Left lung (tissue), 10 donors: ENCODE measurements around the gene ARSG. TPM values are rescaled to one million over a fixed set of nuclear protein-coding genes. Genes with fewer than 3 reads are reported as not detected.
"Not testable (repeated sequence)": the region's sequence is repeated elsewhere in the genome, so short reads cannot be mapped to it uniquely, and the experiment has no call there.

ENCODE experiments used
- ATAC-seq: fragments of 200-7000 bp; cut with Tn5 transposase; one replicate; pipeline ENCODE4 v1.9.1; 2020; ENCODE audit warnings: moderate library complexity
- DNase-seq, 4 donors: peaks; one replicate each; pipeline ENCODE4 v3.0.0-alpha.2; 2013 to 2020
- H3K27ac ChIP-seq, 2 donors: fragments of 200-600 bp; sonication (generic) in 1 of 2; one replicate each; pipeline versions ENCODE4 v1.5.0 to v1.8.0; 2020 to 2021
- H3K27me3 ChIP-seq, 2 donors: fragments of 200-600 bp; sonication (generic) in 1 of 2; one replicate each; pipeline versions ENCODE4 v1.5.0 to v1.8.0; 2020 to 2021
- H3K36me3 ChIP-seq, 2 donors: fragments of 200-600 bp; sonication (generic) in 1 of 2; one replicate each; pipeline versions ENCODE4 v1.5.0 to v1.8.0; 2020 to 2021
- H3K4me1 ChIP-seq, 2 donors: fragments of 200-600 bp; one replicate each; pipeline ENCODE4 v1.8.0; 2021
- H3K4me3 ChIP-seq, 2 donors: fragments of 200-600 bp; sonication (generic) in 1 of 2; one replicate each; pipeline versions ENCODE4 v1.5.0 to v1.8.0; 2020 to 2021; ENCODE audit warnings: mild to moderate bottlenecking in 1 of 2
- H3K9me3 ChIP-seq, 2 donors: fragments of 200-600 bp; sonication (generic) in 1 of 2; one replicate each; pipeline versions ENCODE4 v1.5.0 to v1.8.0; 2020 to 2021
- intact Hi-C, 2 donors: fragments of 100-400 bp; cut with DNase I; formaldehyde crosslinking; loops; one replicate each; pipeline versions ENCODE4 v1.11.2 to v1.14.2; 2022
- polyA plus RNA-seq, 6 donors: library from polyadenylated mRNA; unstranded; fragments of 120-200 nt; gene quantifications; one replicate each; pipeline ENCODE4 v1.2.1, GENCODE V29; 2013; ENCODE audit not compliant: insufficient read length in 6 of 6
- total RNA-seq, 2 donors: library from RNA; stranded (reverse); fragmentation: NEBNext Ultra II Directional; extraction: Animal tissue kit (Norgen Biotek cat#: 25700); gene quantifications; one replicate each; pipeline ENCODE4 v1.2.1, GENCODE V29; 2021
- TF ChIP-seq, protein P1 (sequence below), 2 donors: fragments of 200-600 bp; sonication (generic) in 1 of 2; IDR thresholded peaks; one replicate each; pipeline versions ENCODE4 v1.5.0 to v1.8.0; 2021; ENCODE audit warnings: antibody characterized with exemption in 2 of 2
- donor health status: DM: no; HTN: yes; CAD: no.
- donor health status: DM: no; HTN: no; CAD: no.

The ARSG gene
- total and polyA plus RNA-seq, 8 donors: 3.4 to 10.0 (median 4.5) TPM

- TF ChIP-seq, protein P1, sequence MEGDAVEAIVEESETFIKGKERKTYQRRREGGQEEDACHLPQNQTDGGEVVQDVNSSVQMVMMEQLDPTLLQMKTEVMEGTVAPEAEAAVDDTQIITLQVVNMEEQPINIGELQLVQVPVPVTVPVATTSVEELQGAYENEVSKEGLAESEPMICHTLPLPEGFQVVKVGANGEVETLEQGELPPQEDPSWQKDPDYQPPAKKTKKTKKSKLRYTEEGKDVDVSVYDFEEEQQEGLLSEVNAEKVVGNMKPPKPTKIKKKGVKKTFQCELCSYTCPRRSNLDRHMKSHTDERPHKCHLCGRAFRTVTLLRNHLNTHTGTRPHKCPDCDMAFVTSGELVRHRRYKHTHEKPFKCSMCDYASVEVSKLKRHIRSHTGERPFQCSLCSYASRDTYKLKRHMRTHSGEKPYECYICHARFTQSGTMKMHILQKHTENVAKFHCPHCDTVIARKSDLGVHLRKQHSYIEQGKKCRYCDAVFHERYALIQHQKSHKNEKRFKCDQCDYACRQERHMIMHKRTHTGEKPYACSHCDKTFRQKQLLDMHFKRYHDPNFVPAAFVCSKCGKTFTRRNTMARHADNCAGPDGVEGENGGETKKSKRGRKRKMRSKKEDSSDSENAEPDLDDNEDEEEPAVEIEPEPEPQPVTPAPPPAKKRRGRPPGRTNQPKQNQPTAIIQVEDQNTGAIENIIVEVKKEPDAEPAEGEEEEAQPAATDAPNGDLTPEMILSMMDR (IDR thresholded peaks at IDR 0.05): no peak
- Histone ChIP-seq H3K36me3 (no peaks in the 10 kb centered on the region), H3K4me3 (no peak overlapping the region), H3K4me1 (no peaks in the 10 kb centered on the region), H3K9me3 (peaks cover 0 to 27% of the 10 kb centered on the region in 2 donors), H3K27ac (no peak overlapping the region), H3K27me3 (no peaks in the 10 kb centered on the region)
- ATAC-seq (no peak), DNase-seq (no peak)
- intact Hi-C loops: no loop called here
These were observed 38.0 kb downstream of the ARSG start for GRCh38 chr17:68329331-68329730.

DNA sequence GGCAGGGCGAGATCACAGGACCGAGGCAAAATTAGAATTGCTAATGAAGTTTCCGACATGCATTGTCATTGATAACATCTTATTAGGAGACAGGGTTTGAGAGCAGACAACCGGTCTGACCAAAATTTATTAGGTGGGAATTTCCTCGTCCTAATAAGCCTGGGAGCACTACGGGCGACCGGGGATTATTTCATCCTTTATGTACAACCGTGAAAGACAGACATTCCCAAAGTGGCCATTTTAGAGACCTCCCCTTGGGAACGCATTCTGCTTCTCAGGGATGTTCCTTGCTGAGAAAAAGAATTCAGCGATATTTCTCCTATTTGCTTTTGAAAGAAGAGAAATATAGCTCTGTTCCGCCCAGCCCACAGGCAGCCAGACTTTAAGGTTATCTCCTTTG lies 40.6 kb downstream of the ARSG start:
- intact Hi-C loops, DNase-seq, H3K36me3 ChIP-seq, H3K27me3 ChIP-seq, H3K27ac ChIP-seq, H3K4me1 ChIP-seq, ATAC-seq, H3K4me3 ChIP-seq: not testable (repeated sequence)
- peaks cover 0 to 27% of the 10 kb centered on the region in 2 donors for H3K9me3 ChIP-seq

DNA sequence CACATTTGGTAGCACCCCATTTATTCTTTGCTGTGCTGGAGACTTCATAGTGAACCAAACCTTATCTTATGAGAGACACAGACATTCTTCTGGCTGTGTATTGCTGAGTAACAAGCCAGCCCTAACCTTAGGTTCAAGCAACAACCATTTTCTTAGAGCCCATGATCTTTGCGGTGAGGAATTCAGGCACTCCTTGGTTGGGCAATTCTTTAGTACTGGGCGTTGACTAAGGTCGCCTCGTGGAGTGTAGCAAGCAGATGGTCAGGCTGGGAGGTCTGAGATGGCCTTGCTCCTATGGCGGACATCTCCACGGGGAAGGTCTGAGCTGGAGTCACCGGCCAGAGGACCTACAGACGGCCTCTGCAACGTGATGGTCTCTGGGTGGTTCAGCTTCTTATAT lies 43.1 kb downstream of the ARSG start:
- ATAC-seq: no peak
- TF ChIP-seq, protein P1 (IDR thresholded peaks at IDR 0.05): no peak
- intact Hi-C loops: no loop called here
- Histone ChIP-seq H3K36me3 (no peaks in the 10 kb centered on the region), H3K4me1 (no peaks in the 10 kb centered on the region), H3K27me3 (no peaks in the 10 kb centered on the region), H3K27ac (no peak overlapping the region), H3K9me3 (peaks cover 0 to 27% of the 10 kb centered on the region in 2 donors), H3K4me3 (no peak overlapping the region)
- DNase-seq: no peak

- no peak for ATAC-seq
These were observed 50.2 kb downstream of the ARSG start for GRCh38 chr17:68341482-68341881.

GRCh38 chr17:68343976-68344375 lies 52.7 kb downstream of the ARSG start:
- intact Hi-C loops: no loop called here
- ATAC-seq (no peak), DNase-seq (no peak)
- no peaks in the 10 kb centered on the region for H3K36me3 ChIP-seq
- peaks cover 0 to 51% of the 10 kb centered on the region in 2 donors for H3K4me1 ChIP-seq
- H3K4me3 ChIP-seq: no peak overlapping the region
- H3K9me3 ChIP-seq: no peaks in the 10 kb centered on the region
- TF ChIP-seq, protein P1 (IDR thresholded peaks at IDR 0.05): no peak
- H3K27me3 ChIP-seq: no peaks in the 10 kb centered on the region
- peak overlapping the region in 1 of 2 donors; percentile 91 for H3K27ac ChIP-seq

More at GRCh38 chr17:68341482-68341881, 50.2 kb downstream of the ARSG start:
- intact Hi-C loops: no loop called here
- TF ChIP-seq, protein P1 (IDR thresholded peaks at IDR 0.05): no peak
- Histone ChIP-seq H3K4me1 (peaks cover 0 to 28% of the 10 kb centered on the region in 2 donors), H3K36me3 (no peaks in the 10 kb centered on the region), H3K27me3 (no peaks in the 10 kb centered on the region), H3K27ac (no peak overlapping the region), H3K4me3 (no peak overlapping the region), H3K9me3 (no peaks in the 10 kb centered on the region)
- DNase-seq: no peak

DNA sequence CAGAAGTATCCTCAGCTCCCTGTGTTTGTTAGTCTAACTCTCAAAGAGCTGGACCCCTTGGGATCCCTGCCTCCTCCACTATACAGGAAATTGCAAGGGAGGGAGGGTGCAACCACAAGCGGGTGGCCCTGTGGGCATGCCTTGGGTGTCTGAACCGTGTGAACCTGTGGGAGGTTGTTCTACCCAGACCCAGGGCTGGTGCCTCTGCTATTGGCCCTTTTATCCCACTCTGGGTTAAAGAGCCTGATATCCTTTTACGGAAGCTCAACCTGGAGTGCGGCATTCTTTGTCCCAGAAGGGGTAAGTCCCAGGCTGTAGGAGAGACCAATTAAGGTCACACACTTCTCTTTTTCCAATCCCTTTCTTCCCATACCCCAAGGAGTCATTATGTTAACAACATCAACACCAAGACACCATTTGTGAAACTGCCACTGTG lies 53.4 kb downstream of the ARSG start:
- no peaks in the 10 kb centered on the region for H3K27me3 ChIP-seq
- peaks cover 0 to 53% of the 10 kb centered on the region in 2 donors for H3K4me1 ChIP-seq
- H3K9me3 ChIP-seq: no peaks in the 10 kb centered on the region
- intact Hi-C loops: no loop called here
- no peaks in the 10 kb centered on the region for H3K36me3 ChIP-seq
- ATAC-seq (peak; percentile 33), DNase-seq (no peak)
- TF ChIP-seq, protein P1 (IDR thresholded peaks at IDR 0.05): no peak
- no peak overlapping the region for H3K4me3 ChIP-seq
- peak overlapping the region in 1 of 2 donors; percentile 91 for H3K27ac ChIP-seq
